NCI-H2227 treated with DMSO at 0.1 percent for 48 hours (cell line): Measurements from ENCODE around the gene FOXL3.

Experiments used
- DNase-seq: peaks from one replicate; lab custom pipeline; 2025; lab: John Stamatoyannopoulos, UW

FOXL3 gene

GRCh38 chr7:302054-302992 is 12.4 kb downstream of the FOXL3 start:
- no peak for DNase-seq

DNA sequence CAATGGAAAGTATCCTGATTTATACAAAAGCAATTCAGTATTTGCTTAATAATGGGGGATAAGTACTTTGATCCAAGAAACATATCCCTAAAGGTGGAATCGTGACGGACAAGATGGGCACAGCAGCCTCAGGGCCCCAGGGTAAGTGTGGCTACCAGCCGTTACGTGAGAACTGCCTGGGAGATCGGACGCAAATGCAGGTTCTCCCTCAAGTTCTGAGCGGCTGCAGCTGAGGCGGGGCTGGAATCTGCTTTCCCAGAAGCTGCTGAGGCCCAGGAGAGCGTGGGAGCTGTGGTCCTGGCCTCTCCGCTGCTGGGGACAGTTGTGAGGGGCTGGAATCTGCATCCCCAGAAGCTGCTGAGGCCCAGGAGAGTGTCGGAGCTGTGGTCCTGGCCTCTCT is 13.5 kb downstream of the FOXL3 start:
- no peak for DNase-seq

GRCh38 chr7:303884-304573 is 14.1 kb downstream of the FOXL3 start:
- no peak for DNase-seq

GRCh38 chr7:304574-305409 is 14.8 kb downstream of the FOXL3 start:
- DNase-seq, result no peak

GRCh38 chr7:305410-306151 is 15.6 kb downstream of the FOXL3 start:
- no peak for DNase-seq

- DNase-seq, result no peak
These were observed 18.0 kb downstream of the FOXL3 start for GRCh38 chr7:307970-308369.

- no peak for DNase-seq
These were observed 19.7 kb downstream of the FOXL3 start for GRCh38 chr7:309586-310228.

GRCh38 chr7:311131-311680 is 21.2 kb downstream of the FOXL3 start:
- DNase-seq, result no peak

- DNase-seq, result no peak
These were observed 21.8 kb downstream of the FOXL3 start for GRCh38 chr7:311796-312195.

DNA sequence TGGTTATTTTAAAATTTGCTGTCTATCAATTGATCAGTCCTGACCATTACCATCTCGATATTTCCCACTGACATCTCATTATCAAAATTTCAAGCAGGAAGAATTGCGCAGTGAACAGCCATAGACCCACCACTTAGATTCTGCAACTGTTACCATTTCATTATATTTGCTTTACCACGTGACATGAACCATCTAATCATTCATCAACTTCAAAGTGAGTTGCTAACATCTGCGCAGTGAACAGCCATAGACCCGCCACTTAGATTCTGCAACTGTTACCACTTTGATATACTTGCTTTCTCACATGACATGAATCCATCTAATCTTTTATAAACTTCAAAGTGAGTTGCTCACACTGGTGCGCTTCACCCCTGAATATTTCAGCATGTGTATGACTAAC is 22.5 kb downstream of the FOXL3 start:
- no peak for DNase-seq

- DNase-seq, result no peak
These were observed 24.9 kb downstream of the FOXL3 start for GRCh38 chr7:314853-315252.

GRCh38 chr7:315516-316265 is 25.7 kb downstream of the FOXL3 start:
- DNase-seq, result no peak

- DNase-seq, result no peak
These were observed 27.9 kb downstream of the FOXL3 start for GRCh38 chr7:317643-318405.

DNA sequence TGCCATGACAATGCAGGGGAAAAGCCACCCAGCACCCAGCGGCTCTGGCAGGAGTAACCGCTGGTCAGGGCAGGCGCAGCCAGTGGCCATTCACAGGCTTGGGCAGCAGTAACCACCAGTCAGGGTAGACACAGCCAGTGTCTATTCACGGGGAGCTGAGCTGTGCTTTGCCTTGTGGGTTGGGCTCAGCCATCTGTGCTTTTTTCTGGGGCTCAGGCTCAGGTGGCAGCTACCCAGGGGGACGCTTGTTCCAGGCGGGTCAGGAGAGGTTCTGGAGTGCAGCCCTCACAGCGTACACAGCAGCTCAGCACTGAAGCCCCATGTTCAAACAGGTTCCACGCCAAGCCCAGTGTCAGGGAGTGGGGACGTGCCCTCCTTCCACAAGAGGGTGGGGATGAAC is 28.5 kb downstream of the FOXL3 start:
- DNase-seq, result no peak

GRCh38 chr7:318878-319661 is 29.1 kb downstream of the FOXL3 start:
- no peak for DNase-seq

- no peak for DNase-seq
These were observed 30.3 kb downstream of the FOXL3 start for GRCh38 chr7:320297-320696.

DNA sequence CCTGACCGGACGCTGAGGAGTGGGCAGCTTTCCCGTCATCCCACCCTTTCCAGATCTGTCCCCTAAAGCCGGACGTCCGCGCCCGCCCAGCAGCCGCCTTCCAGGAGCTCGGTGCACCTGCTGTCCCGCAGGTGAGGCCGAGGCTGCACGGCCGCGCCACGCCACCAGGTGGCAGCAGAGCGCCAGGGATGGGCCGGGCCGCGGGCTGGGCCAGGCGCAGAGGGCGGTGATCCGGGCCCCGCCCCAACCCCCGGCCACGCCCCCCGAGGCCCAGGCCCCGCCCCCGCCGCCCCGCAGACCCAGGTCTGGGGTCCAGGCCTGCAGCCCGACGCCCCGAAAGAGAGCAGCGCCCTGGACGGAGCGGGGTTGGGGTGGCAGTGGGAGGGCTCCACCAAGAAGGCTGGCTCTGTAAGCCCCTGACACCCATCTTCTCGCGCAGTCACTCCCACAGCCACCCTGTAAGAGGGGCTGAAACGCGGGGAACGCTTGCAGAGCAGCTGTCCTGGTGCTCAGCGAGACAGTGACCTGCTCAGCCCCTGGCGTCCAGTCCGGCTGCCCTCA is 32.2 kb downstream of the FOXL3 start:
- no peak for DNase-seq

GRCh38 chr7:322708-323111 is 32.7 kb downstream of the FOXL3 start:
- no peak for DNase-seq
